Glutamatergic neuron (in vitro differentiated cells): Measurements from ENCODE around the gene EHF. TPM values are rescaled to one million over a fixed set of nuclear protein-coding genes. Genes with fewer than 3 reads are reported as not detected.

Experiments used
- DNase-seq: peaks from one replicate; pipeline ENCODE4 v3.0.0; 2022
- H3K27ac Mint-ChIP-seq: one replicate; pipeline ENCODE4 v1.8.0; 2020; ENCODE audit warnings: mild to moderate bottlenecking, mixed read lengths, inconsistent platforms; ENCODE audit not compliant: unreplicated experiment
- H3K27me3 Mint-ChIP-seq: one replicate; pipeline ENCODE4 v1.8.0; 2020; ENCODE audit warnings: mild to moderate bottlenecking, moderate library complexity, mixed read lengths, inconsistent platforms; ENCODE audit not compliant: unreplicated experiment
- H3K36me3 Mint-ChIP-seq: one replicate; pipeline ENCODE4 v1.8.0; 2020; ENCODE audit warnings: mild to moderate bottlenecking, mixed read lengths, inconsistent platforms; ENCODE audit not compliant: unreplicated experiment
- H3K4me1 Mint-ChIP-seq: one replicate; pipeline ENCODE4 v1.8.0; 2020; ENCODE audit warnings: mild to moderate bottlenecking, low read depth, mixed read lengths, inconsistent platforms; ENCODE audit not compliant: unreplicated experiment
- H3K4me3 Mint-ChIP-seq: one replicate; pipeline ENCODE4 v1.8.0; 2020; ENCODE audit warnings: mild to moderate bottlenecking, mixed read lengths, inconsistent platforms; ENCODE audit not compliant: unreplicated experiment
- H3K9me3 Mint-ChIP-seq: one replicate; pipeline ENCODE4 v1.8.0; 2020; ENCODE audit warnings: mild to moderate bottlenecking, moderate library complexity, mixed read lengths, inconsistent platforms; ENCODE audit not compliant: unreplicated experiment
- total RNA-seq: library from RNA; stranded (reverse); fragmentation: NEBNext Ultra II Directional; extraction: Animal tissue kit (Norgen Biotek cat#: 25700); gene quantifications from one replicate; pipeline ENCODE4 v1.2.1, GENCODE V29; 2021; ENCODE audit not compliant: unreplicated experiment
- TF ChIP-seq, protein P1 (sequence below): fragments of 200-600 bp; sonication (generic); IDR thresholded peaks from one replicate; pipeline ENCODE4 v1.5.0; 2021; ENCODE audit not compliant: partially characterized antibody, unreplicated experiment

EHF gene
- total RNA-seq, 1 donor from 2014 or later: not detected

DNA sequence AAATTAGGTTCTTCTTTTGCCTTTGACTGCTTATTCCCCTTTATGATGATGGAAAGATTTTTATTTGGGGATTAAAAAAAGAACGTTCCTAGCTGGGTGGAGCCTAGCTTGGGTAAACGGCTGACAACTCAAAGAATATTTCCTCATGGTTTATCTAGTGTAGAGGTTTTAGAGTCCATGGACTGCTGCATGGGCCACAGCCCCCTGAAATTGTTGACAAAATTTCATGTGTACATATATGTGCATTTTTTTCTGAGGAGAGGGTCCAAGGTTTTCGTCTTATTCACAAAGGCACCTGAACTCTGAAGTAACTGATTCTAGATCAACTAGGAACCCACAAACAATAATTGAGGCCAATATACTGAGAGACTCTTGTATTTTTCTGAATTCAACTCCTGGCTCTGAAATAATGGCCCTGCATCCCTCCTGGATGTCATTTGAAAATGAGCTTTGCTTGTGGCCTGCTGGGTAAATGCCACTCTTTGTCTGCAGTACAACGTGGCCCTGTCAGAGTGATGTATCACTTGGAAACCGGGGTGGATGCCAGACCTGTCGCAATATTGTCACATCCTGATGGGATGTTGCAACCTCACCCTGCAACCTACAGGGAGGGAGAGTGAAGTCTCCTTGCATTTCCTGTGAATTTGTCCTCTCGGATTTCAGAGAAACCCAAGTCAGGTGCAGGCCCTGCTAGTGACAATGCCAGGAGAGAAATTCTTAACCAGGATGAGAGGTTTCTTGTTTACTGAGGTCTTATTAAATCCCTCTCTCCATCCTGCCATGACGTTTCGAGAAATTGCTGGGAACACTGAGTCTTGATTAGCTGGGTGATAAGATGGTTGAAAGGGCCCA, 33.8 kb downstream of the EHF start:
- DNase-seq: no peak
- Mint-ChIP-seq H3K27ac (no peak overlapping the region), H3K27me3 (no peaks in the 10 kb centered on the region), H3K36me3 (no peaks in the 10 kb centered on the region), H3K4me3 (no peak overlapping the region), H3K9me3 (no peaks in the 10 kb centered on the region), H3K4me1 (no peaks in the 10 kb centered on the region)
- TF ChIP-seq, protein P1, sequence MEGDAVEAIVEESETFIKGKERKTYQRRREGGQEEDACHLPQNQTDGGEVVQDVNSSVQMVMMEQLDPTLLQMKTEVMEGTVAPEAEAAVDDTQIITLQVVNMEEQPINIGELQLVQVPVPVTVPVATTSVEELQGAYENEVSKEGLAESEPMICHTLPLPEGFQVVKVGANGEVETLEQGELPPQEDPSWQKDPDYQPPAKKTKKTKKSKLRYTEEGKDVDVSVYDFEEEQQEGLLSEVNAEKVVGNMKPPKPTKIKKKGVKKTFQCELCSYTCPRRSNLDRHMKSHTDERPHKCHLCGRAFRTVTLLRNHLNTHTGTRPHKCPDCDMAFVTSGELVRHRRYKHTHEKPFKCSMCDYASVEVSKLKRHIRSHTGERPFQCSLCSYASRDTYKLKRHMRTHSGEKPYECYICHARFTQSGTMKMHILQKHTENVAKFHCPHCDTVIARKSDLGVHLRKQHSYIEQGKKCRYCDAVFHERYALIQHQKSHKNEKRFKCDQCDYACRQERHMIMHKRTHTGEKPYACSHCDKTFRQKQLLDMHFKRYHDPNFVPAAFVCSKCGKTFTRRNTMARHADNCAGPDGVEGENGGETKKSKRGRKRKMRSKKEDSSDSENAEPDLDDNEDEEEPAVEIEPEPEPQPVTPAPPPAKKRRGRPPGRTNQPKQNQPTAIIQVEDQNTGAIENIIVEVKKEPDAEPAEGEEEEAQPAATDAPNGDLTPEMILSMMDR: no peak

DNA sequence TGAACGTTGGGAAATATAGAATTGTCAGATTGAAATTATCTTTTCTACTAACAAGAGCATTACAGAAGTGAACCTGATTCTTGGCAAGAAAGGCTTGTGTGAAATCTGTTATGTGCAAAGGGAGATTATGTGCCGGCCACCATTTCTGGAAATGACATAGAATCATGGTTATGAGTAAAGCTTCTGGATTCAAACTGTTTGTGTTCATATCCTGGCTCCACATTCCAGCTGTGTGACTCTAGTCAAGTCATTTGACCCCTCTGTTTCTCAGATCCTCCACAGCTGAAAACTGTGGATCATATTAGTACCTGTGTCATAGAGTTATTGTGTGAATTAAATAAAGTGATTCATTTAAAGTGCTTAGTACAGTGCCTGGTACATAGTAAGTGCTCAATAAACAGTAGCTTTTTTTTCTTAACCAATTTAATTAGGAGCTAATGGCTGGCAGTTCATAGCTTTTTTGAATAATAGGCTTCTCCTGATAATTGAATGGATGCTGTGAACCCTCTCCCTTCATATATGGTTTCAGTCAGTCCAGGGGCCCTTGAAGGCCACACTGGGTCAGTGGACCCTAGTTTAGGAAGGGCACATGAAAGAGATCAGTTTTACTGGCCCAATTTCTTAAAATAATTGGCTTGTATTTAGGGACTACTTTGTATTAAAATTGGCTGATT, 34.6 kb downstream of the EHF start:
- Mint-ChIP-seq H3K27me3 (no peaks in the 10 kb centered on the region), H3K27ac (no peak overlapping the region)
- TF ChIP-seq, protein P1: no peak

GRCh38 chr11:34656062-34656720, 35.3 kb downstream of the EHF start:
- H3K36me3 Mint-ChIP-seq: no peaks in the 10 kb centered on the region
- H3K4me3 Mint-ChIP-seq: no peak overlapping the region
- H3K9me3 Mint-ChIP-seq: no peaks in the 10 kb centered on the region
- TF ChIP-seq, protein P1: no peak
- no peaks in the 10 kb centered on the region for H3K27me3 Mint-ChIP-seq
- DNase-seq: no peak
- no peaks in the 10 kb centered on the region for H3K4me1 Mint-ChIP-seq
- no peak overlapping the region for H3K27ac Mint-ChIP-seq

More for the DNA sequence above, 34.6 kb downstream of the EHF start:
- Mint-ChIP-seq H3K9me3 (no peaks in the 10 kb centered on the region), H3K4me3 (no peak overlapping the region), H3K36me3 (no peaks in the 10 kb centered on the region), H3K4me1 (no peaks in the 10 kb centered on the region)
- DNase-seq: no peak

DNA sequence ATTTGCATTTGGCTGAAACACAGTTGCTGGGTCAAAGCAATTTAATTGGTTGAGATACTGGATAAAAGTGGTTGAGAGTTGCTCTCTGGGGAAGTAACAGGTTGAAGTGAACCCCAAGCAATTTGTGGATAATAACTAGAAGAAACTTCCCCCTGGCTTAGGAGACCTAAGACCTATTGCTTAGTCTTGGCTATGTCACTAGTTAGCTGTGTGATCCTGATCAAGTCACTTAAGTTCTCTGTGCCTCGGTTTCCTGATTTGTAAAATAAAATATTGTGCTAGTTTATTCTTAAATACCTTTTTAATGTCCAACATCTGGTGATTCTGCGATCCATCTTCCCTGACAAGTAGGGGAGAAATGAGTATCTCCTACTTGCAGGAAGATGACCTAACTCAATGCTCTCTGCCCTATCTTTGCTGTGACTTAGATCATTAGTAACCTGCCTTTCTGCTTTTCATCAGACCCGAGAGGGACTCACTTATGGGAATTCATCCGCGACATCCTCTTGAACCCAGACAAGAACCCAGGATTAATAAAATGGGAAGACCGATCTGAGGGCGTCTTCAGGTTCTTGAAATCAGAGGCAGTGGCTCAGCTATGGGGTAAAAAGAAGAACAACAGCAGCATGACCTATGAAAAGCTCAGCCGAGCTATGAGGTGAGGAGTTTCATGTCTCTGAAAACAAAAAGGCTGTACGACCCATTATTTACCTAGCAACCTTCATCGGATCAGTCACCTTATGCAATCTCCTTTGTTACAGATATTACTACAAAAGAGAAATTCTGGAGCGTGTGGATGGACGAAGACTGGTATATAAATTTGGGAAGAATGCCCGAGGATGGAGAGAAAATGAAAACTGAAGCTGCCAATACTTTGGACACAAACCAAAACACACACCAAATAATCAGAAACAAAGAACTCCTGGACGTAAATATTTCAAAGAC, 37.5 kb downstream of the EHF start:
- DNase-seq: no peak
- H3K9me3 Mint-ChIP-seq: no peaks in the 10 kb centered on the region

More for the DNA sequence above, 37.5 kb downstream of the EHF start:
- no peaks in the 10 kb centered on the region for H3K27me3 Mint-ChIP-seq
- TF ChIP-seq, protein P1: no peak
- no peak overlapping the region for H3K27ac Mint-ChIP-seq
- no peak overlapping the region for H3K4me3 Mint-ChIP-seq
- no peaks in the 10 kb centered on the region for H3K4me1 Mint-ChIP-seq
- H3K36me3 Mint-ChIP-seq: no peaks in the 10 kb centered on the region
